Activated naive CD4-positive, alpha-beta T cell treated with anti-CD3 and anti-CD28 coated beads, Interleukin-2, amount 50 U/mL, for 16 hours (primary cell): ENCODE measurements around the gene IFI27L2.
"Not testable (repeated sequence)": the region's sequence is repeated elsewhere in the genome, so short reads cannot be mapped to it uniquely, and the experiment has no call there.

Source experiments
- DNase-seq: peaks from one replicate; pipeline ENCODE4 v3.0.0-alpha.2; 2020

The IFI27L2 gene

GRCh38 chr14:94129111-94129757 lies at the start of gene IFI27L2:
Gene IFI27L2 (minus strand): TSS chr14:94129604. CDS start chr14:94129564, 40 bp downstream.
- DNase-seq, result peak; percentile 50

- DNase-seq, result no peak
Measured at GRCh38 chr14:94177806-94178205, 48.4 kb upstream of the IFI27L2 start.

GRCh38 chr14:94176808-94177207 lies 47.4 kb upstream of the IFI27L2 start:
- no peak for DNase-seq

- DNase-seq, result no peak
Measured at GRCh38 chr14:94175747-94176146, 46.3 kb upstream of the IFI27L2 start.

- no peak for DNase-seq
Measured at GRCh38 chr14:94175011-94175745, 45.8 kb upstream of the IFI27L2 start.

- DNase-seq, result no peak
Measured at GRCh38 chr14:94174604-94175010, 45.2 kb upstream of the IFI27L2 start.

- peak; percentile 87 for DNase-seq
Measured at GRCh38 chr14:94173885-94174603, 44.6 kb upstream of the IFI27L2 start, which contains the start of gene PPP4R4. Gene PPP4R4 (plus strand): TSS chr14:94174322. CDS start chr14:94174466, 144 bp downstream.

- no peak for DNase-seq
Measured at GRCh38 chr14:94173471-94173884, 44.1 kb upstream of the IFI27L2 start.

- no peak for DNase-seq
Measured at GRCh38 chr14:94172545-94172944, 43.1 kb upstream of the IFI27L2 start.

GRCh38 chr14:94171208-94171607 lies 41.8 kb upstream of the IFI27L2 start:
- DNase-seq, result no peak

GRCh38 chr14:94170136-94170535 lies 40.7 kb upstream of the IFI27L2 start:
- DNase-seq, result no peak

GRCh38 chr14:94165744-94166143 lies 36.3 kb upstream of the IFI27L2 start:
- no peak for DNase-seq

- no peak for DNase-seq
Measured at GRCh38 chr14:94164685-94165431, 35.5 kb upstream of the IFI27L2 start.

GRCh38 chr14:94163796-94164195 lies 34.4 kb upstream of the IFI27L2 start:
- no peak for DNase-seq

GRCh38 chr14:94162466-94162865 lies 33.1 kb upstream of the IFI27L2 start:
- no peak for DNase-seq

GRCh38 chr14:94161981-94162380 lies 32.6 kb upstream of the IFI27L2 start:
- no peak for DNase-seq

- DNase-seq, result no peak
Measured at GRCh38 chr14:94161058-94161457, 31.7 kb upstream of the IFI27L2 start.

- DNase-seq, result peak; percentile 38
Measured at GRCh38 chr14:94158239-94158883, 29.0 kb upstream of the IFI27L2 start.

GRCh38 chr14:94157197-94157596 lies 27.8 kb upstream of the IFI27L2 start:
- DNase-seq, result no peak

GRCh38 chr14:94156143-94156542 lies 26.7 kb upstream of the IFI27L2 start:
- not testable (repeated sequence) for DNase-seq

GRCh38 chr14:94153750-94154342 lies 24.4 kb upstream of the IFI27L2 start:
- DNase-seq, result no peak

GRCh38 chr14:94152676-94153075 lies 23.3 kb upstream of the IFI27L2 start:
- DNase-seq, result no peak
